HG03342 (cell line): ENCODE data around the gene ERBB4.
"Not testable (repeated sequence)": the region's sequence is repeated elsewhere in the genome, so short reads cannot be mapped to it uniquely, and the experiment has no call there.

Experiments
- ATAC-seq: cut with Tn5 transposase; IDR thresholded peaks from one replicate; pipeline ENCODE4 v1.9.1; 2021; ENCODE audit warnings: mild to moderate bottlenecking, moderate library complexity; ENCODE audit not compliant: unreplicated experiment

Gene ERBB4

DNA sequence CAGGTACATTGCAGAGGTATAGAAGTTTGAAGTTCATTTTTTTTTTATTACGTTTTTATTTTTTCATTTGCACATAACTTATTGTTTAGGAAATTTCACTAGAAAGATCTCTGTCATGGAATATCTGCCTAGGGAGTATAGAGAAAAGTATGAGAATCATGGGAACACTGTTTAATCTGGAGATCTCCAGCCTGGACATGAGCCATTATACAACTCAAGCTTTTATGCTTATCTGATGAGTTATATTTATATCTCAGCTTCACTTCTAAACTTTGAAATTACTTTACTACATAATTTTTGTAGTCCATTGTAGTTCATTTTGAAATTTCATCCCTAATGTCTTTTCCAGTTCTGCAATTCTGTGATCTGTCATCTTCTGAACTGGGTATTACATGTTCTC, 515.6 kb downstream of the ERBB4 start:
- no peak for ATAC-seq

DNA sequence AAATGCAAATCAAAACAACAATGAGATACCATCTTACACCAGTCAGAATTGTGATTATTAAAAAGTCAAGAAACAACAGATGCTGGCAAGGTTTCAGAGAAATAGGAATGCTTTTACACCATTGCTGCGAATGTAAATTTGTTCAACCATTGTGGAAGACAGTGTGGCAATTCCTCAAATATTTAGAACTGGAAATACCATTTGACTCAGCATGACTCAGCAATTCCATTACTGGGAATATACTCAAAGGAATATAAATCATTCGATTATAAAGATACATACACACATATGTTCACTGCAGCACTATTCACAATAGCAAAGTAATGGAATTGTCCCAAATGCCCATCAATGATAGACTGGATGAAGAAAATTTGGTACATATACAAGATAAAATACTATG, 516.7 kb downstream of the ERBB4 start:
- no peak for ATAC-seq

DNA sequence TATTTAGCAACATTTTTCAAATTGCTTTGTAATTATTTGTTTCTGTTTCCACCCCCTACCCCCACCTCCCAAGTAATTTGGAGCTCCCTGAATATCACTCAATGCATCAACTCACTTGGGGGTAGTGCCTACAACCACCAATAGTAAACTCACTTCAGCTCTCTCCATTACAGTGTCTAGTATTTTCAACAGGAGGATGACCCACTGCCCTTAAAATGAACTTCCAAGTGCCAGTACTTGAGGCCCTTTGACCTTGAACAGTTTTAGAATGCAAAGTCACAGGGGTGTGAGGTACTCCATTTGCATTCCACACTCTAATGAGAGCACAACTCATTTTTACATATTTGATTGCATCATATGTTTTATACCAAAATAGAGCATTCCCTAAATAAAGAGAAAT, 523.0 kb downstream of the ERBB4 start:
- no peak for ATAC-seq

DNA sequence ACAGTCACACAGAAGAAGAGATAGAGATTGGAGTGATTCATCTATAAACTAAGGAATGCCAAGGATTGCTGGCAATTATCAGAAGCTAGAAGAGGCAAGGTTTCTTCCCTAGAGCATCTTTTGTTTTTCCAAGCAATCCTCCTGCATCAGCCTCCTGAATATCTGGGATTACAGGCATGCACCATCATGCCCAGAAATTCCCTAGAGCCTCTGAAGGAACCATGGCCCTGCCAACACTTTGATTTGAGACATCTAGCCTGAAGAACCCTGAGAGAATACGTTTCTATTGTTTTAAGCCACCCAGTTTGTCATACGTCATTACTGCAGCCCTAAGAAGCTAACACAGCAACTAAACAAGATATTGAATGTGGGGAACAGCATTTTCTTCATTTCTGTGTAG, 525.0 kb downstream of the ERBB4 start:
- no peak for ATAC-seq

DNA sequence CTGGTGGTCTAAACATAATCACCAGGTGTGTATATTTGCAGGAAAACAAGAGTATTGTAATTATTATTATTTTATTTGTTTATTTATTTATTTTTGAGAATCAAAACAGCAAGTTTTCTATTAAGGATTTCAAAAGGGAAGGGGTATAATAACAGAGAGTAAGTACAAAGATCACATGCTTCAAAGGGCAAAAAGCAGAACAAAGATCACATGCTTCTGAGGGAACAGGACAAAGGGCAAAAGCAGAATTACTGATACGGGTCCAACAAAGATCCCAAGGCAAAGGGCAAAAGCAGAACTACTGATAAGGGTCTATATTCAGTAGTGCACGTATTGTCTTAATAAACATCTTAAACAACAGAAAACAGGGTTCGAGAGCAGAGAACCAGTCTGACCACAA, 528.3 kb downstream of the ERBB4 start:
- ATAC-seq, result not testable (repeated sequence)

DNA sequence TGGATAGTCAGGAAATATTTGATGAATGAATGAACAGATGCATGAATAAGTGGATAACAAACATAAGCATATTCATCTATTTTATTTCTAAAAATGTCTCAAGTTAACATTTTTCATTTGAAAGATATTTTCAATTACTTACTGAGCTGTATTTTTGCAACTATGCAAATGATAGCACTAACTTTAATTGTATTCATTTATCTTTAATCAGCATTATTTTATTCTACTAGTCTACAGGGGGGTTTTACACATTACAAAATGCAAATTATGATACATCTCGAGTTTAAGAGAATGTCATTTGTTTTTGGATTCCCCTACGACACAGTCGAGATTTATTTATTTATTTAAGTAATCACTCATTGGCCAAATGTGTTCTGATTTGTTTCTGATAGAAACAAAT, 530.6 kb downstream of the ERBB4 start:
- no peak for ATAC-seq

DNA sequence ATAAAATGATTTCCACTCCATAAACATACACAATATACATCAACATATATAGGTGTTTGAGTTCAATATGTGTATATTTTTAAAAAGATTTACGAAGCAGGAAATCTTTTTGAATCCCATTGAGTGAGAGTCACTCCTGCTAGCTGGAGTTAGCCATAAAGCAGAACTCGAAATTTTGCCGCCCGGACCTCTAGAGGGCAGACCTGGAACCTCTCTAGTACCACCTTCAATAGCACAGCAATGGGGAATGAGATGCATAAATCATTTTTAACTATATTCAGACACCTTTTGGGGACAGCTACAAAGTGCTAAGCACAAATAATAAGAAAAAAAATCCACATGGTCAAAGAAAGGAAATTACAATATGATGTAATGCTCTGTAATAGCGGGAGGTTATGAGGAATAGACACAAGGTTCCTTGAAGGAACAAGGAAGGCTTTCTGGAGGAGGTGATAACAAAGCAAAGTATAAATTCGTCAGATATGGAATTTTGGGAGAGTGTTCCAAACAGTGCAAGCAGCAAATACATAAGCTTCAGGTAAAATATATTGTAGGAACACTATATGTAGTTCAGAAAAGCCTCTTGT, 533.4 kb downstream of the ERBB4 start:
- peak; percentile 93 for ATAC-seq

DNA sequence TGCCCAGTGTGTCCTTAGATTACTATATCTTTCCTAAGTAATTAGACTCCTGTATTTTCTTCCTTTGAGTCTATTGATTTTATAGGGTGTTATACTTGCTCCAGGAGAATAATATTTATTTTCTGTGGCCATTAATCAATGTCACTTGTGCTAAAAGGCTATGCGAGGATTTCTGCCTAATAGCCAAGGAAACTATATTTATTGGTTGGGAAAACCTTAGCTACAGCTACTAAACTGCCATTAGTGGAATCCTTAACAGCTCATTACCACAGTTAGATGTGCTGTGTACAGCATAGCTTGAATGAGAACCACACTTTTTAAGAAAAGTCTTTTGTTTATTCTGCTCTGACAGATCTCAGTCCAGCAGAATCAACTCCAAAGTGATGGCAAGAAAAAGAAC, 537.3 kb downstream of the ERBB4 start:
- no peak for ATAC-seq

DNA sequence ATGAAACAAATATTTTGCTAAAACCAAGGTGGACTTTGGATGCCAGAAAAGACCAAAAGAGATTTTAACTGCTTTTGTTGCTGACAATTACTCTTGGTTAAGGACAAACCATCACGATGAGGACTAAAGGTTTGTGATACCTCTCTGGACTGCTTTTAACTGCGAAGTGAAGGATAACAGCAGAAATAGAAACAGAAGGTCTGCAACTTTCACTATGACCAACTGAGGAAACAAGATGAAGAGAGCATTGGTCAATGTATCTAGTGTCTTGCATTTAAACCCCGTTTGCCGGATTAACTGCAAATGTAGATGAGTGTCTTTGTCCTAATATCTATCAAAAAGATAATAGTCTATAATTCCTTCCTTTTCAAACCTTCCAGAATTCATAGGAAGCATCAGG, 541.7 kb downstream of the ERBB4 start:
- peak; percentile 46 for ATAC-seq

DNA sequence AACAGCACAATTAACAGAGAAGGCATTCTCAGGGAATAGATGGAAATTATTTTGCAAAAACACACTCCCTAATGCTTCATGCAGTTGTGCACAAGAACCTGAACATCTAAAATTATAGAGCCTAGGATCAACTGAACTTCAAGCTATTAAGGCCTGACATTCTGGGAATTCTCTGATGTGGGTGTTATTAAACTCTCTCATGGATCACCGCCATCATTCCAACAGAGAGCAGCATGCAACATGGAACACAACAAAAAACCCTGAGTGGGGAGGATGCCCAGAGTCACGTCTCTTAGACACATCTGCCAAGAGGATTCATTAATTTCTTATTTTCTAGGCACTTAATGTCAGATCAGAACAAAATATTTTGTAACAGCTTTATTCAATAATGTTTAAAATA, 543.8 kb downstream of the ERBB4 start:
- no peak for ATAC-seq

DNA sequence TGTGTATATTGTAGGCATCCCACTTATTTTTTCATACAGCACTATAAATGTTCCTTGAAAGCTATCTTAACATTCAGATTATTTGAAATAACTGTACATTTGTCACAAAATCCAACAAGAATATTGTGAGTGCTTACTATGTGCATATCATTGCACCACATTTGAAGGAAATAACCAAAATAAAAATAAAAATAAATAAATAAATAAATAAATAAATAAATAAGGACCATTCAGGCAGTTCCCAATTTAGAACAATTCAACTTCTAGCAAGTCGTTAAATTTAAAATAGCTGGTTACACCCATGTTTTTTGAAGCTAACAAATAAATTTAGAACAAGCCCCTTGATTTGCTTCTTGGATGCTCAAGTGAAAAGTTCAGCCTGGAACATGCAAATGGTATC, 548.3 kb downstream of the ERBB4 start:
- no peak for ATAC-seq

DNA sequence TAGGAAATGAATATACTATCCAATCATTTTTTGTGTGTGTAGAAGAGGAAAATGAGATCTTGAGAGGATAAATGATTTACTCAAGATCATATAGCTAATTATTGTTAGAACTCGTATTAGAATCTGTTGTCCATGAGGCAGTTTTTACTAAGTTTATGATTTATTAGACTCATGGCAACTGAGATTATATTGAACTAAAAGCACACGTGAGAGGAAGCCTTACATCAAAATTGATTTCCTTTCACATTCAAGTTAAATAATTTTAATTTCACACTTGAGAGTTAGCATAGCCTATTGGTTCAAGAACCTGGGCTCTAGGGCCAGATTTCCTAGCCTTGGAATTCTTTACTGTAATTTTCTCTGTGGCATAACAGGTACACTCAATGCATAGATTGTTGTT, 552.3 kb downstream of the ERBB4 start:
- ATAC-seq, result no peak

DNA sequence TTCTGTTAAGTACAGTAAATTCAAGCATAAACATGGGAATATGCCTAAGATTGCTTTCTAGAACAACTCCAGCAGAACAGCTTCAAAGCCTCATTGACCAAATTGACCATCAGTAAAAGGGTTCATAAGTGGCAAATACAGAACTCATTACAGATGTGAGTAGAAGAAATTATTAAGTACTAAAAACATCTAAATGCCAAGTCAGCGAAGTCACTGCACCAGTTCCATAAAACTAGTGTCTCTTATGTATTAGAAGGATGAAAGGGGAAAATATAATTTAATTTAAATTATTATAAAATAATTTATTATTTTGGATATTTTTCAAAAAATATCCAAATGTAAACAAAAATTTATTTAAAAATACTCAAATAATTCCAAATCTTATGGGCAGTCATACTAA, 553.2 kb downstream of the ERBB4 start:
- no peak for ATAC-seq

DNA sequence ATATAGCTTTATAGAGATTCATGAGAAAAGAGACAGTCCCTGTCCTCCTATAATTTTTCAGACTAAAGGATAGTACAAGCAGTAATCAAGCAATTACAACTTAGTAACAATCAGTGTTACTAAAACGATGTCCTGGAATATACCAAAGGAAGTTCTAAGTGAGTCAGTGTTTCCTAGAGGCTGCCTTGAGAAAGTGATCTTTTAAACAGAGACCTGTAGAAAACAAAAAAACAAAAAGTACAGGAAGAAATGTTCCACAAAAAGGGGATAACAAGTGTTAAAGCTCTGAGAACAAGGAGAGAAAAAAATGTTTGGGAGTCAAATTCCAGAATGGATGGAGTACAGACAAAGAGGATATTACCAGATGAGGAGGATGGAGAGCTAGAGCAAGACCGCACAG, 556.4 kb downstream of the ERBB4 start:
- no peak for ATAC-seq

DNA sequence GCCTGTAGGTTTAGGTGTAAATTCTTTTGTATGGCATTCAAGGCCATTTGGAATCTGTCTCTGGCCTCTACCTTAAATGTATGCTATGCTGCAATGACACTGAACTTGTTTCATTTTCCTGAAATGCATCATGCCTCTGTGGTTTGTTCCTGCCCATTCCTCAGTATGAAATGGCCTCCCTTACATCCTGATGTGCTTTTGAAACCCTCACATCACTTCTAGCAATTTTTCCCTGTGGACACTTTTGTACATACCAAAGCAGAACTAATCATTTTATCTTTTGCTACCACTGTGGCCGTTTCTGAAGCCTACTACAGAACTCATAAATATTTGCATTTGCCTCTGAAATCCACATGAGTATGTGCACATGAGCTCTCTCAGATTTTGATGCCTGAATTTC, 557.2 kb downstream of the ERBB4 start:
- no peak for ATAC-seq

DNA sequence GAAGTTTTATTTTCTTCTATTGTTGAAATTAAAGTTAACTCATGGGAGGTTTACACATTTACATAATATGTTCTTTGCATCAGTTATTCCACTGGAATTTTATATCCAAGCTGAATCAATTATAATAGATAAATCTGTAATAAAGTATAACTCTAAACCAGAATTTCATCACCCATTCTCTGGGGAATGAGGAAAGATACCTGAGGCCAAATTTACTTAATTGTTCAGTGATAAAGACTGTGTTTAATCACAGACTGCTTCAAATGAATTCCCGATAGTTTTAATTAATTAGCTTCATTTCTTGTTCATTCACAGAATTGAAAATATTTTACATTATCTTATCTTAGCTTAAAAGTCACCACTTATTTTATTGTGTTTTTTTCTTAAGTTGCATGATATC, 562.5 kb downstream of the ERBB4 start:
- no peak for ATAC-seq

DNA sequence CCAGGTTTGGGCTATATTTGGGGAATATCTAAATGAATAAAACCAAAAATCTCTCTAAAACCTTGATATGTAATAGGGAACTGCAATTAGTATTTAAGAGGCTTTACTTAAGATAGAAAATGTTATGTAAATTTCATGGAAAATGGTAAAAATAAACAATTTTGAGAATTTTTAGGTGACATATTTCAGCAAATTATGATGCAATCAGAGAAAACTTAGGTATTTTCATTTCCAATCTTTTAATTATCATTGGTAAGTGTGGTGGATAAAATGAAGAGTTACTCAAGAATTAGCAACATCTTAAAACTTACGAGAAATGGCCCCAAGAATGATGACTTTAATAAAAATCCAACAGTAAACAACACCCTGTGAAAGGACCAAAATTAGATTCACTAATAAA, 571.4 kb downstream of the ERBB4 start:
- no peak for ATAC-seq

DNA sequence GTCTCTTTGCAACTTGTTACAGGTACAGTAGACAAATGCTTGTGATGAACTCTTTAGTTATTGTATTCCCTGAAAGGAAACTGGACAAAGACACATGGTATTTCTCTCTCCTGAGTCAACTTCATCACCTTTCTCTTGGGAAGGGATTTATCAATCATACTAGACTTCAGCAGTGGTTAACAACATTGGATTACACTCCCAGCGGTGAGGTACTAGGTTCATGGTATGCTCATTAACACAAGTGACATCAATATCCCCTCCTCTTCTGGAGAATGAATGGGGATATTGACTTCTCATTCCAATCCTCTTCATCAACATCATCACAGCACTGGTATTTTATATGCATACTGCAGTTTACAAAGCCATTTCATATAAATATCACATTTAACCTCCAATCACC, 574.6 kb downstream of the ERBB4 start:
- ATAC-seq, result no peak

DNA sequence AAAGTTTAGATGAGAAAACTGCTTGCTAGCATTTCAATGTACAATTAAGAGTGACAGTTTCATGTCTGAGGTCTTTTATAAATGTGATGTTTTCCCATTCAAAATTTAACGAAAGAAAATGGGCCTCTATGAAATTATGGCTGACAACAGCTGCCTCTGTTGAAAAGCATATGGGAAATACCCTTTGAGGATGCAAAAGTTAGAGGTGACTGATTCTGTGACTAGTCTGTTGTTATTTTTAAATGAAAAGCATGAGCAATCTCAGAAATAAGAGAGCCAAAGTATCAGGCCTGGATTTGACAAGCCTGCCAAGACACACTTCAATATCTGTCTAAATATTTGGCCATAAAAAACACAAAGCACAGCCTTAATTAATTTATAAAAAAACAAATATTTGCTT, 580.8 kb downstream of the ERBB4 start:
- peak; percentile 92 for ATAC-seq

DNA sequence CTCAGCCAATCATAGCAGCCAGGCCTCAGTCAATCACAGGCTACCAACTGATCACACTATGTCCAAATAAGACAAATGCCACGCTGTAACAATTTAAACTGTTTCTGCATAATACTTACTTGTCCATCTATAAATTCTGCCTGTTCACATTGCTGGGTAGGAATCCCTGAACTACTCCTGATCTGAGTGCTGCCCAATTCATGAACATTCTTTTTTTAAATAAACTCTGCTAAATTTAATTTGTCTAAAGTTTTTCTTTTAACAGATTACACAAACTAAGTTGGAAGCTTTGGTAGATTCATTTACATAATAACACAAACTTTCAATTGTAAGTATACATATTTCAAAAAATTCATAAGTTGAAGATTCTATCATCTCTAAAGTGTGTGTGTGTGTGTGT, 583.0 kb downstream of the ERBB4 start:
- ATAC-seq, result no peak

DNA sequence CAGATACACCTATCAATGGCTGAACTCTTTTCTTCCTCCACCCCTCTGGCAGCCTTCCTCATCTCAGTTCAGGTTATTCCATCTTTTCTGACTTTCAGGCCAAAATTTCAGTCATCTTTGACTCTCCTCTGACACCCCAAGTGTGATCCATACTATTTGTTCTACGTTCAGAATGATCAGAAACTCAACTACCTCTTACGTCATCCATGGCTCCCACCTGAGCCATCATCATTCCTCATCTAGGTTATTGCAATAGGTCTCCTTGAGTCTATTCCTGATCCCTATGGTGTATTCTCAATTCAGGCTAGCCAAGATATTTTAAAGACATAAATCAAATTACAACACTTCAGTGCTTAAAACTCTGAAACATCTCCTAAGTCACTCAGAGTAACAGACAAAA, 589.7 kb downstream of the ERBB4 start:
- ATAC-seq, result no peak

DNA sequence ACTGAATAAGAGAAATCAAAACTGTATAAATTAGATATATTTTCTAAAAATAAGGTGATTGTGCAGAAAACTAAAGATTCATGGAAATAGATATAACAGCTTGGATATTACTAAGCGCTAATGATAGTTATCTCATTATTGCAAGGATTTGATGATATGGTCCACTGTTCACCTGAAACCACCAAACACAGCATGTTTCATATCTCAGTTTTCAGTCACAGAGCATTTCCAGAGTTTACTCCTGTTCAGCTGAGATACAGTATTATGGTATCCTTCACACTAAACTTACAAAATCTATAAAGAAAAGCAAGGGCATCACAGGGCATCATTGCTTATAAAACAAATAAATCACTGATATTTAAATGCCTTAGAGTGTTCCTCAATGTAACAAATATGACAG, 591.6 kb downstream of the ERBB4 start:
- no peak for ATAC-seq

DNA sequence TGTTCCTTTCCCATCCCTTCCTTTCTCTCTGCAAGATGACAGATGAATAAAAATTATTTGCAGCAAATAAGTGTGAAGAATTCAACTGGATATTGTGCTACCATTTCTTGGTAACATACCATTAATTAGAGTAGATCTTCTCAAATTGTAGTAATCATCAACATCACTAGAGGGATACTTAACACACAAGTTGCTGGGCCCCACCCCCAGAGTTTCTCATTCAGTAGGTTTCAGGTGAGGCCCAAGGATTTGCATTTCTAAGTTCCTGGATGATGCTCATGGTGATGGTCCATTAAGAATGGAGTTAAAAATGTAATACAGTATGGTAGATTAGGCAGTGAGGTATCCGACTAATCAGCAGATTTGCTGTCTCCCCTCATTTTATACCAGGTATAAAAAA, 594.0 kb downstream of the ERBB4 start:
- peak; percentile 89 for ATAC-seq

DNA sequence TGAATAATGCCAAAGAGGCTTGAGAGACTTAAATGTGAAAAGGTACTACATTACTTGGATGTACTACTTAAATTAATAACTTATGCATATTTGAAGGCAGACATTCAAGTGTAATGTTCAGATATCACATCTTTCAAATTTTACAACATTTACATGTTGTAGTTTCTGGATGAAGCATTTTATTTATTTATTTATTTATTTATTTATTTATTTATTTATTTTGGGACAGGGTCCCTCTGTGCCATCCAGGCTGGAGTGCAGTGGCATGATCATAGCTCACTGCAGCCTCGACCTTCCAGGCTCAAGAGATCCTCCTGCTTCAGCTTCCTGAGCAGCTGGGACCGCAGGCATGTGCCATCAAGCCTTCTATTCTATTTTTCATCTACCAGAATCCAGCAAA, 596.4 kb downstream of the ERBB4 start:
- no peak for ATAC-seq
